Caco-2 (cell line): ENCODE results near the gene SEC62. TPM values are rescaled to one million over a fixed set of nuclear protein-coding genes. Genes with fewer than 3 reads are reported as not detected.
A peak's percentile ranks its signal among the peaks of the same experiment; 100 is the strongest.
"Not testable (repeated sequence)": the region's sequence is repeated elsewhere in the genome, so short reads cannot be mapped to it uniquely, and the experiment has no call there.

ENCODE experiments used
- BruUV-seq: library from RNA; stranded (reverse); fragments of 400-500 nt; replicated peaks from 2 replicates; lab custom pipeline; 2021; lab: Mats Ljungman, UMichigan
- CTCF ChIA-PET: fragments of 300-600 bp; sonication (Branson Sonifier 250); formaldehyde crosslinking; loops from one replicate; lab custom pipeline; 2022; ENCODE audit warnings: antibody characterized with exemption; lab: Charles Lee
- POLR2A ChIA-PET: fragments of 300-600 bp; sonication (Branson Sonifier 250); formaldehyde crosslinking; loops from one replicate; lab custom pipeline; 2022; ENCODE audit warnings: antibody characterized with exemption; lab: Charles Lee
- DNase-seq, 2 experiments: peaks; one replicate each; pipeline versions ENCODE4 v3.0.0 to v3.0.0-alpha.2; 2020 to 2022
- H3K27me3 ChIP-seq: replicated peaks from 2 replicates; pipeline ENCODE4 v1.6.0; 2011; ENCODE audit warnings: low read length; ENCODE audit not compliant: control insufficient read depth, insufficient read depth
- H3K36me3 ChIP-seq: 2 replicates; pipeline ENCODE4 v1.5.1; 2011; ENCODE audit warnings: low read length; ENCODE audit not compliant: control insufficient read depth, insufficient read depth
- H3K4me1 ChIP-seq: fragments of 250-450 bp; sonication (Bioruptor Pico); 2 replicates; pipeline ENCODE4 v1.5.1; 2020; ENCODE audit warnings: mild to moderate bottlenecking
- H3K4me3 ChIP-seq: 2 replicates; pipeline ENCODE4 v1.5.1; 2011; ENCODE audit warnings: low read depth, mild to moderate bottlenecking, control low read depth, low read length
- H3K9me3 ChIP-seq: fragments of 250-450 bp; sonication (Bioruptor Pico); 2 replicates; pipeline ENCODE4 v1.5.1; 2020; ENCODE audit warnings: mild to moderate bottlenecking, moderate library complexity
- H3K27ac Mint-ChIP-seq: one replicate; pipeline ENCODE4 v1.8.0; 2022; ENCODE audit warnings: mixed read lengths; ENCODE audit not compliant: unreplicated experiment
- H3K27me3 Mint-ChIP-seq: one replicate; pipeline ENCODE4 v1.8.0; 2022; ENCODE audit warnings: mixed read lengths; ENCODE audit not compliant: insufficient read depth, unreplicated experiment
- H3K36me3 Mint-ChIP-seq: one replicate; pipeline ENCODE4 v1.8.0; 2022; ENCODE audit warnings: mild to moderate bottlenecking, mixed read lengths; ENCODE audit not compliant: insufficient read depth, unreplicated experiment
- H3K4me1 Mint-ChIP-seq: one replicate; pipeline ENCODE4 v1.8.0; 2022; ENCODE audit warnings: low read depth, mixed read lengths; ENCODE audit not compliant: unreplicated experiment
- H3K4me3 Mint-ChIP-seq: one replicate; pipeline ENCODE4 v1.8.0; 2022; ENCODE audit warnings: mild to moderate bottlenecking, moderate library complexity, mixed read lengths; ENCODE audit not compliant: unreplicated experiment
- H3K9me3 Mint-ChIP-seq: one replicate; pipeline ENCODE4 v1.8.0; 2022; ENCODE audit warnings: mixed read lengths; ENCODE audit not compliant: unreplicated experiment
- CTCF ChIP-seq, 2 experiments: fragments of 200-600 bp in 1 of 2; IDR thresholded peaks; 1 replicate in 1 of 2; 2 replicates in 1 of 2; pipeline versions ENCODE4 v1.5.1 to v1.8.0; 2011 to 2022; ENCODE audit warnings: antibody characterized with exemption in 1 of 2, control low read depth in 1 of 2, inconsistent platforms in 1 of 2, low read depth in 1 of 2, low read length in 1 of 2, mild to moderate bottlenecking in 1 of 2, moderate library complexity in 1 of 2; ENCODE audit not compliant: insufficient read depth in 1 of 2, severe bottlenecking in 1 of 2, unreplicated experiment in 1 of 2
- intact Hi-C: fragments of 100-400 bp; cut with micrococcal nuclease; formaldehyde crosslinking; loops from one replicate; pipeline ENCODE4 v1.10.0; 2022; ENCODE audit not compliant: unreplicated experiment
- total RNA-seq: library from RNA; stranded (reverse); gene quantifications from 2 replicates; pipeline ENCODE4 v1.2.3, GENCODE V29; 2022

SEC62 gene
- total RNA-seq, 1 experiment from 2014 or later: 74.7 TPM

GRCh38 chr3:170012683-170013400, 46.2 kb downstream of the SEC62 start:
- BruUV-seq: no TSS peak
- H3K27ac Mint-ChIP-seq: no peak overlapping the region
- no peaks in the 10 kb centered on the region for H3K9me3 ChIP-seq
- H3K4me3 ChIP-seq: no peak overlapping the region
- no peaks in the 10 kb centered on the region for H3K27me3 ChIP-seq
- no peaks in the 10 kb centered on the region; the same call in 1 of the 2 replicates for H3K4me1 ChIP-seq
- POLR2A ChIA-PET: no interaction called here
- no peaks in the 10 kb centered on the region for H3K36me3 ChIP-seq
- no peaks in the 10 kb centered on the region for H3K36me3 Mint-ChIP-seq
- no peak overlapping the region for H3K4me3 Mint-ChIP-seq
- no peak for TF ChIP-seq CTCF (IDR thresholded peaks at IDR 0.05; ENCODE audit: insufficient read depth in 1 of 2, low read depth in 1 of 2, low read length in 1 of 2, severe bottlenecking in 1 of 2, unreplicated experiment in 1 of 2)
- intact Hi-C loops: no loop called here
- peaks cover 11% of the 10 kb centered on the region for H3K4me1 Mint-ChIP-seq
- H3K27me3 Mint-ChIP-seq: no peaks in the 10 kb centered on the region
- CTCF ChIA-PET: no interaction called here
- H3K9me3 Mint-ChIP-seq: no peaks in the 10 kb centered on the region
- peak in 1 of 2 experiments; percentile 41 for DNase-seq

- BruUV-seq: no TSS peak
- TF ChIP-seq CTCF (IDR thresholded peaks at IDR 0.05; ENCODE audit: insufficient read depth in 1 of 2, low read depth in 1 of 2, low read length in 1 of 2, severe bottlenecking in 1 of 2, unreplicated experiment in 1 of 2): no peak
- Histone ChIP-seq H3K4me3 (no peak overlapping the region), H3K36me3 (no peaks in the 10 kb centered on the region), H3K27me3 (no peaks in the 10 kb centered on the region), H3K9me3 (no peaks in the 10 kb centered on the region), H3K4me1 (no peaks in the 10 kb centered on the region; the same call in 1 of the 2 replicates)
- Mint-ChIP-seq H3K4me3 (no peak overlapping the region), H3K27me3 (no peaks in the 10 kb centered on the region), H3K36me3 (no peaks in the 10 kb centered on the region), H3K27ac (no peak overlapping the region), H3K9me3 (no peaks in the 10 kb centered on the region), H3K4me1 (peaks cover 14% of the 10 kb centered on the region)
- POLR2A ChIA-PET: no interaction called here
- intact Hi-C loops: no loop called here
- DNase-seq: no peak
- CTCF ChIA-PET: no interaction called here
Measured at GRCh38 chr3:170016057-170016456, 49.5 kb downstream of the SEC62 start.

GRCh38 chr3:170019306-170019705, 52.7 kb downstream of the SEC62 start:
- BruUV-seq, H3K9me3 Mint-ChIP-seq, H3K4me3 Mint-ChIP-seq, H3K4me3 ChIP-seq, intact Hi-C loops, H3K9me3 ChIP-seq, CTCF ChIA-PET, H3K27ac Mint-ChIP-seq, H3K27me3 Mint-ChIP-seq, H3K36me3 Mint-ChIP-seq, DNase-seq, POLR2A ChIA-PET, H3K36me3 ChIP-seq, H3K27me3 ChIP-seq: not testable (repeated sequence)
- H3K4me1 ChIP-seq: peaks cover 24% of the 10 kb centered on the region
- peaks cover 37% of the 10 kb centered on the region for H3K4me1 Mint-ChIP-seq
